OCI-LY7 (cell line): ENCODE measurements around the gene CORO6. TPM values are rescaled to one million over a fixed set of nuclear protein-coding genes. Genes with fewer than 3 reads are reported as not detected.

Experiments
- BruUV-seq: library from RNA; stranded (reverse); fragments of 400-500 nt; replicated peaks from 2 replicates; lab custom pipeline; 2021; lab: Mats Ljungman, UMichigan
- CTCF ChIA-PET: fragments of 300-600 bp; sonication (Branson Sonifier 250); formaldehyde crosslinking; loops from one replicate; lab custom pipeline; 2022; ENCODE audit warnings: antibody characterized with exemption; ENCODE audit not compliant: unreplicated experiment; lab: Charles Lee
- POLR2A ChIA-PET: fragments of 300-600 bp; sonication (Branson Sonifier 250); formaldehyde crosslinking; loops from one replicate; lab custom pipeline; 2022; ENCODE audit warnings: antibody characterized with exemption; lab: Charles Lee
- DNase-seq: peaks from one replicate; pipeline ENCODE4 v3.0.0-alpha.2; 2015; ENCODE audit warnings: low spot score
- H2AFZ ChIP-seq: fragments of 200-600 bp; sonication (generic), shearing (Covaris generic); 2 replicates; pipeline ENCODE4 v1.6.1; 2014; ENCODE audit warnings: mild to moderate bottlenecking, antibody characterized with exemption, low read length, moderate library complexity
- H3K27ac ChIP-seq: fragments of 200-600 bp; sonication (generic); 2 replicates; pipeline ENCODE4 v1.5.1; 2014; ENCODE audit warnings: mixed run types, low read depth, mild to moderate bottlenecking, moderate library complexity, low read length, inconsistent platforms; ENCODE audit not compliant: poor library complexity, severe bottlenecking
- H3K36me3 ChIP-seq: fragments of 200-600 bp; sonication (generic); 2 replicates; pipeline ENCODE4 v1.6.1; 2014; ENCODE audit warnings: mild to moderate bottlenecking, antibody characterized with exemption, low read length, moderate library complexity, mixed read lengths; ENCODE audit not compliant: insufficient read depth
- H3K4me1 ChIP-seq: fragments of 200-600 bp; sonication (generic); 2 replicates; pipeline ENCODE4 v1.5.1; 2014; ENCODE audit warnings: mild to moderate bottlenecking, low read length; ENCODE audit not compliant: insufficient read depth, poor library complexity, severe bottlenecking
- H3K4me2 ChIP-seq: fragments of 200-600 bp; sonication (generic); 2 replicates; pipeline ENCODE4 v1.6.1; 2014; ENCODE audit warnings: mild to moderate bottlenecking, low read length
- H3K4me3 ChIP-seq: fragments of 200-600 bp; sonication (generic); 2 replicates; pipeline ENCODE4 v1.5.1; 2014; ENCODE audit warnings: mild to moderate bottlenecking, low read depth, low read length; ENCODE audit not compliant: poor library complexity, severe bottlenecking
- H3K79me2 ChIP-seq: fragments of 200-600 bp; sonication (generic); 2 replicates; pipeline ENCODE4 v1.6.1; 2016; ENCODE audit warnings: low read depth, mild to moderate bottlenecking, low read length, moderate library complexity, mixed read lengths; ENCODE audit not compliant: insufficient read depth
- H3K9me2 ChIP-seq: fragments of 200-600 bp; sonication (generic); 2 replicates; pipeline ENCODE4 v1.6.1; 2016; ENCODE audit warnings: mild to moderate bottlenecking, low read length, mixed read lengths; ENCODE audit not compliant: insufficient read depth
- H3K9me3 ChIP-seq: fragments of 200-600 bp; sonication (generic); 2 replicates; pipeline ENCODE4 v1.6.1; 2014; ENCODE audit warnings: mild to moderate bottlenecking, mixed run types, low read length, mixed read lengths
- H4K20me1 ChIP-seq: fragments of 200-600 bp; sonication (generic); 2 replicates; pipeline ENCODE4 v1.6.1; 2014; ENCODE audit warnings: mild to moderate bottlenecking, antibody characterized with exemption, low read length, moderate library complexity, mixed read lengths; ENCODE audit not compliant: insufficient read depth
- EZH2phosphoT487 ChIP-seq: fragments of 200-600 bp; sonication (generic); IDR thresholded peaks from 2 replicates; pipeline ENCODE4 v1.6.1; 2018; ENCODE audit warnings: low read depth, borderline replicate concordance, mild to moderate bottlenecking, mixed run types, antibody characterized with exemption, low read length, moderate library complexity, mixed read lengths
- intact Hi-C: fragments of 100-400 bp; cut with micrococcal nuclease; formaldehyde crosslinking; loops from one replicate; pipeline ENCODE4 v1.10.0; 2022; ENCODE audit not compliant: unreplicated experiment
- total RNA-seq, 2 experiments: library from RNA; depleted of rRNA in 1 of 2; stranded (reverse); fragments of >200 nt in 1 of 2; shearing (Covaris generic) in 1 of 2; gene quantifications; 2 replicates each; pipeline ENCODE4 v1.2.3, GENCODE V29; 2014 to 2022
- TF ChIP-seq, protein P1 (sequence below): fragments of 200-600 bp; sonication (generic); conservative IDR thresholded peaks from 2 replicates; pipeline ENCODE4 v1.5.1; 2014; ENCODE audit warnings: mild to moderate bottlenecking, antibody characterized with exemption, low read length, moderate library complexity, mixed read lengths

The CORO6 gene
- total RNA-seq, 2 experiments from 2014 or later: 5.9 to 6.2 TPM

- no peaks in the 10 kb centered on the region for H3K9me2 ChIP-seq
- no peak overlapping the region for H2AFZ ChIP-seq
- no peak for TF ChIP-seq EZH2phosphoT487
- TF ChIP-seq, protein P1, sequence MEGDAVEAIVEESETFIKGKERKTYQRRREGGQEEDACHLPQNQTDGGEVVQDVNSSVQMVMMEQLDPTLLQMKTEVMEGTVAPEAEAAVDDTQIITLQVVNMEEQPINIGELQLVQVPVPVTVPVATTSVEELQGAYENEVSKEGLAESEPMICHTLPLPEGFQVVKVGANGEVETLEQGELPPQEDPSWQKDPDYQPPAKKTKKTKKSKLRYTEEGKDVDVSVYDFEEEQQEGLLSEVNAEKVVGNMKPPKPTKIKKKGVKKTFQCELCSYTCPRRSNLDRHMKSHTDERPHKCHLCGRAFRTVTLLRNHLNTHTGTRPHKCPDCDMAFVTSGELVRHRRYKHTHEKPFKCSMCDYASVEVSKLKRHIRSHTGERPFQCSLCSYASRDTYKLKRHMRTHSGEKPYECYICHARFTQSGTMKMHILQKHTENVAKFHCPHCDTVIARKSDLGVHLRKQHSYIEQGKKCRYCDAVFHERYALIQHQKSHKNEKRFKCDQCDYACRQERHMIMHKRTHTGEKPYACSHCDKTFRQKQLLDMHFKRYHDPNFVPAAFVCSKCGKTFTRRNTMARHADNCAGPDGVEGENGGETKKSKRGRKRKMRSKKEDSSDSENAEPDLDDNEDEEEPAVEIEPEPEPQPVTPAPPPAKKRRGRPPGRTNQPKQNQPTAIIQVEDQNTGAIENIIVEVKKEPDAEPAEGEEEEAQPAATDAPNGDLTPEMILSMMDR: no peak
- no peak for DNase-seq
- H3K36me3 ChIP-seq: peaks cover 36% of the 10 kb centered on the region
- no peak overlapping the region for H3K4me3 ChIP-seq
- BruUV-seq: no TSS peak
- intact Hi-C loops: no loop called here
- no peak overlapping the region for H3K27ac ChIP-seq
- no peaks in the 10 kb centered on the region for H3K79me2 ChIP-seq
- no peak overlapping the region for H3K4me2 ChIP-seq
- CTCF ChIA-PET: interaction anchor here (0.5 kb wide), 1 partner anchor 289 kb away, joined by 4 read pairs; the partner anchor contains the start of gene SSH2
- H3K4me1 ChIP-seq: peaks cover 10% of the 10 kb centered on the region
- H3K9me3 ChIP-seq: no peaks in the 10 kb centered on the region
- no peaks in the 10 kb centered on the region for H4K20me1 ChIP-seq
- POLR2A ChIA-PET: interaction anchor here (0.7 kb wide), 1 partner anchor 238 kb away, joined by 3 read pairs; no protein-coding TSS in a partner anchor
Measured at GRCh38 chr17:29640413-29640812, 17.7 kb upstream of the CORO6 start.

- no peaks in the 10 kb centered on the region for H3K79me2 ChIP-seq
- H3K9me2 ChIP-seq: no peaks in the 10 kb centered on the region
- H3K4me1 ChIP-seq: no peaks in the 10 kb centered on the region
- H3K36me3 ChIP-seq: peaks cover 77% of the 10 kb centered on the region
- CTCF ChIA-PET: no interaction called here
- TF ChIP-seq, protein P1: no peak
- TF ChIP-seq EZH2phosphoT487: no peak
- no TSS peak for BruUV-seq
- H3K9me3 ChIP-seq: no peaks in the 10 kb centered on the region
- POLR2A ChIA-PET: no interaction called here
- H3K4me2 ChIP-seq: no peak overlapping the region
- no peak overlapping the region for H3K27ac ChIP-seq
- H3K4me3 ChIP-seq: no peak overlapping the region
- DNase-seq: no peak
- 0 out of 2 replicates have a peak, but pooled peaks cover 5% of the 10 kb centered on the region for H4K20me1 ChIP-seq
- no peak overlapping the region for H2AFZ ChIP-seq
- intact Hi-C loops: loop anchor here (10.0 kb wide), 1 partner anchor 371 kb away; no protein-coding TSS in a partner anchor
Measured at GRCh38 chr17:29633886-29634285, 11.2 kb upstream of the CORO6 start.

DNA sequence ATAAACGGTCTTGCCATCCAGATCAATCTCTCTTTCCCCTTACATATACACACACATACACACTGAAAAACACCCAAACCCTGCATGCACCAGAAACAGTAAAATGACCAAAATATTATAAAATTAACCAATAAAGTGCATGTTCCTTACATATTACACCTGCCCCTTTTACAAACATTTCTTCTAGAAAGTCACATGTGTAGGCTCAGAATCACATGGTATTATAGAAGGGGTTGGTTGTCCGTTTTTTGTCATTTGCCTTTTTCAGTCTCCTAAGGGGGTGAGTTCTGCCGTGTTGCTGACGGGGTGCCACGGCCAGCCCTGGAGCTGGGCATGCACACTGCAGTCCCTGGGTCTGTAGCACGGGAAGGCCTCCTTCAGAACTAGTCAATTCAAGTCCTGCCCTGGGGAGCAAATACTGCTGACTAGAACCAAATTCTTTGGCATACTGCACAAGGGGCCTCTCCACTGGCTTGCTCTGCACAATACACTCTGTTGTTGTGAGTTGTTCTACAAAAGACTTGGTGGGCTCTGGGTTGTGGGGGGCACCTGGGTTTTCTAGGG, 8.0 kb upstream of the CORO6 start:
- H4K20me1 ChIP-seq: 0 out of 2 replicates have a peak, but pooled peaks cover 5% of the 10 kb centered on the region
- H3K36me3 ChIP-seq: peaks cover 57% of the 10 kb centered on the region
- no TSS peak for BruUV-seq

More for the DNA sequence above, 8.0 kb upstream of the CORO6 start:
- H2AFZ ChIP-seq: no peak overlapping the region
- no peak for DNase-seq
- no peak overlapping the region for H3K4me2 ChIP-seq
- no peaks in the 10 kb centered on the region for H3K79me2 ChIP-seq
- no peak for TF ChIP-seq EZH2phosphoT487
- TF ChIP-seq, protein P1: no peak
- H3K9me2 ChIP-seq: no peaks in the 10 kb centered on the region
- ChIA-PET POLR2A (interaction anchor here (0.5 kb wide), 1 partner anchor 12 kb away, joined by 3 read pairs; no protein-coding TSS in a partner anchor), CTCF (no interaction called here)
- H3K9me3 ChIP-seq: no peaks in the 10 kb centered on the region
- H3K27ac ChIP-seq: no peak overlapping the region
- H3K4me1 ChIP-seq: no peaks in the 10 kb centered on the region
- H3K4me3 ChIP-seq: no peak overlapping the region
- intact Hi-C loops: loop anchor here (10.0 kb wide), 1 partner anchor 374 kb away; no protein-coding TSS in a partner anchor
